ENCODE results near the gene PAAF1.
A peak's percentile ranks its signal among the peaks of the same experiment; 100 is the strongest.
"Not testable (repeated sequence)": the region's sequence is repeated elsewhere in the genome, so short reads cannot be mapped to it uniquely, and the experiment has no call there.

The PAAF1 gene

GRCh38 chr11:73866586-73866996 lies 10.2 kb upstream of the PAAF1 start:
- peak; percentile 95 for DNase-seq (ENCODE audit: low read depth)
- no peak overlapping the region for H3K4me3 ChIP-seq (replicated peaks; ENCODE audit: low read depth, low read length)

GRCh38 chr11:73869332-73869949 lies 7.4 kb upstream of the PAAF1 start:
- H3K4me3 ChIP-seq (replicated peaks; ENCODE audit: low read depth, low read length) = no peak overlapping the region
- no peak for DNase-seq (ENCODE audit: low read depth)
- TF ChIP-seq CTCF (IDR thresholded peaks at IDR 0.05; ENCODE audit: low read length, missing control alignments) = no peak

More at GRCh38 chr11:73866586-73866996, 10.2 kb upstream of the PAAF1 start:
- TF ChIP-seq CTCF (IDR thresholded peaks at IDR 0.05; ENCODE audit: low read length, missing control alignments) = no peak

DNA sequence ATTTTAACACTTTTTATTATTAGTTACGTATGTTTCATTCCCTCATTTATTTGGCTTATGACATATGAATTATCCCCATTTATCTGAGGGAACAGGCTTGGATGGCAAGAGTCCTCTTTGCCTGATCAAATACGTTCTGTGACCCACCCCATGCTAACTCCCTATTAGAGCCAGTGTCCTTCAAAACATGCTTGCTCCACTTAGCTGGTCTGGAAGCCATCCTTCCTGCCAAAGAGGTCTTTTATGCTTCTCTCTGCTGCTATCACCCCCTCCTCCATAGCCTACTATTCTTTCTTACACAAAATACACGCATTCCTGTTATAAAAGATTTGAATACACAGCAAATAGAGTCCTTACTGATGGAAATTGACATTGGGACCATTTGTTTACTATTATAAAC lies 6.5 kb upstream of the PAAF1 start:
- no peak for TF ChIP-seq CTCF (IDR thresholded peaks at IDR 0.05; ENCODE audit: low read length, missing control alignments)
- no peak for DNase-seq (ENCODE audit: low read depth)

GRCh38 chr11:73872749-73873357 lies 3.9 kb upstream of the PAAF1 start:
- no peak for TF ChIP-seq CTCF (IDR thresholded peaks at IDR 0.05; ENCODE audit: low read length, missing control alignments)
- H3K4me3 ChIP-seq (replicated peaks; ENCODE audit: low read depth, low read length) = no peak overlapping the region
- no peak for DNase-seq (ENCODE audit: low read depth)

More for the DNA sequence above, 6.5 kb upstream of the PAAF1 start:
- H3K4me3 ChIP-seq (replicated peaks; ENCODE audit: low read depth, low read length) = no peak overlapping the region

GRCh38 chr11:73875380-73875779 lies 1.4 kb upstream of the PAAF1 start:
- H3K4me3 ChIP-seq (replicated peaks; ENCODE audit: low read depth, low read length) = peak overlapping the region; percentile 97
- TF ChIP-seq CTCF (IDR thresholded peaks at IDR 0.05; ENCODE audit: low read length, missing control alignments) = no peak
- no peak for DNase-seq (ENCODE audit: low read depth)

DNA sequence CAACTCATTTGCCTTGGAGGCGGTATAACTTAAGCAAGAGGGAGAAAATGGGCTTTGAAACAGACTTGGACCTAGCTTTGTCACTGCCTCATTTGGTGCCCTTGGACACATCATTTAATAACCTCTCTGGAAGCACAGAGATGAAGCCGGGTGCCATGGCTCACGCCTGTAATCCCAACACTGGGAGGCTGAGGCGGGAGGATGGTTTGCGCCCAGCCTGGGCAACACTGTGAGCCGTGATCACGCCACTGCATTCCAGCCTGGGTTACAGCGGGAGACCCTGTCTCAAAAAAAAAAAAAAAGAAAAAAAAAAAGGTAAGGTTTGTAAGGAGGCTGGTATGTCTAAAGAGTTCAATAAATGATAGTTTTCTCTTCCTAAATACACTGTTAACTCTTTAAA lies 959 bp upstream of the PAAF1 start:
- peak overlapping the region; percentile 97 for H3K4me3 ChIP-seq (replicated peaks; ENCODE audit: low read depth, low read length)
- DNase-seq (ENCODE audit: low read depth) = no peak
- no peak for TF ChIP-seq CTCF (IDR thresholded peaks at IDR 0.05; ENCODE audit: low read length, missing control alignments)

- TF ChIP-seq CTCF (IDR thresholded peaks at IDR 0.05; ENCODE audit: low read length, missing control alignments) = no peak
- DNase-seq (ENCODE audit: low read depth) = no peak
- H3K4me3 ChIP-seq (replicated peaks; ENCODE audit: low read depth, low read length) = no peak overlapping the region
Observed at GRCh38 chr11:73878771-73879170, 2.0 kb downstream of the PAAF1 start.

DNA sequence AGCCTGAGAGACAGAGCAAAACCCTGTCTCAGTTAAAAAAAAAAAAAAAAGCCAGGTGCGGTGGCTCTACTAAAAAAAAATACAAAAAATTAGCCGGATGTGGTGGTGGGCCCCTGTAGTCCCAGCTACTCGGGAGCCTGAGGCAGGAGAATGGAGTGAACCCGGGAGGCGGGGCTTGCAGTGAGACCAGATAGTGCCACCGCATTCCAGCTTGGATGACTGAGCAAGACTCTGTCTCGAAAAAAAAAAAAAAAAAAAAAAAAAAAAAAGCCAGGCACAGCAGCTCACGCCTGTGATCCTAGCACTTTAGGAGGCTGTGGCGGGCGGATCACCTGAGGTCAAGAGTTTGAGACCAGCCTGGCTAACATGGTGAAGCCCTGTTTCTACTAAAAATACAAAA lies 3.6 kb downstream of the PAAF1 start:
- not testable (repeated sequence) for DNase-seq (ENCODE audit: low read depth); H3K4me3 ChIP-seq (replicated peaks; ENCODE audit: low read depth, low read length)

Data from fibroblast of pulmonary artery (primary cell).